HG03280 (cell line): ENCODE results near the gene AGRP.
"Not testable (repeated sequence)": the region's sequence is repeated elsewhere in the genome, so short reads cannot be mapped to it uniquely, and the experiment has no call there.

Source experiments
- ATAC-seq: cut with Tn5 transposase; IDR thresholded peaks from one replicate; pipeline ENCODE4 v1.9.1; 2021; ENCODE audit warnings: mild to moderate bottlenecking, moderate library complexity; ENCODE audit not compliant: unreplicated experiment

AGRP gene, protein sequence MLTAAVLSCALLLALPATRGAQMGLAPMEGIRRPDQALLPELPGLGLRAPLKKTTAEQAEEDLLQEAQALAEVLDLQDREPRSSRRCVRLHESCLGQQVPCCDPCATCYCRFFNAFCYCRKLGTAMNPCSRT

DNA sequence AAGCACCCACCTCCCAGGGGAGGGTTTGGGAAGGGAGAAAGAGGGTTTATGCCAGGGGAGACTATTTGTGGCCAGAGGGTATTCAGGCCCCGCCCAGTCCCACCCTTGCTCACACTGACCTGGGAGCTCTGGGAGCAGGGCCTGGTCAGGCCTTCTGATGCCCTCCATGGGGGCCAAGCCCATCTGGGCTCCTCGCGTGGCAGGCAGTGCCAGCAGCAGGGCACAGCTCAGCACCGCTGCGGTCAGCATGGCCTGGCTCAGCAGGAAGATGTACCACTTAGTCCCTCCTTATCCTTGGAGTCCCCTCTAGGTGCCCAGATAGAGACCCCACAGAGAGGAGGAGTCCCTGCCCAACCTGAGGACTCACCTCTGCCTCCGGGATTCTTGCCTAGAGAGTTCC is at the start of gene AGRP:
Gene AGRP (minus strand): TSS at position 398 of the 400 bp plus-strand sequence. CDS start 149 bp downstream, at position 249.
- ATAC-seq = no peak

DNA sequence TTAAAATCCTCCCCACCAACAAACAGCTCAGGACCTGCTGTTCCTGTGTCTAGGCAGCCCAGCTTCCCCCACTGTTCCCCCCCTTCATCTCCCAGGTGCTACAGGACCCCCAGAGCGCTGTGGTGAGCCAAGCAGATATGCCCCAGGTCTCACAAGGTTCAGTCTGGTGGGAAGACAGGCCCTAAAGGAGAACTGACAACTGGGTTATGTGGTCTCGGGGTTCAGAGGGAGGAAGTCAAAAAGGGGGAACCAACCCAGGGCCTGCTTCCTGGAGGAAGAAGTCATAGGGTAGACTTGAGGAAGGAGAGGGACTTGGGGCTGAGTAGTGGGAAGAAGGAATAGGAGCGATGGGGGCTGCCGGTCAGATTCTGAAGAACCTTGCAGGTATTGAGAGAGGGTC is 47.9 kb upstream of the AGRP start:
- no peak for ATAC-seq

DNA sequence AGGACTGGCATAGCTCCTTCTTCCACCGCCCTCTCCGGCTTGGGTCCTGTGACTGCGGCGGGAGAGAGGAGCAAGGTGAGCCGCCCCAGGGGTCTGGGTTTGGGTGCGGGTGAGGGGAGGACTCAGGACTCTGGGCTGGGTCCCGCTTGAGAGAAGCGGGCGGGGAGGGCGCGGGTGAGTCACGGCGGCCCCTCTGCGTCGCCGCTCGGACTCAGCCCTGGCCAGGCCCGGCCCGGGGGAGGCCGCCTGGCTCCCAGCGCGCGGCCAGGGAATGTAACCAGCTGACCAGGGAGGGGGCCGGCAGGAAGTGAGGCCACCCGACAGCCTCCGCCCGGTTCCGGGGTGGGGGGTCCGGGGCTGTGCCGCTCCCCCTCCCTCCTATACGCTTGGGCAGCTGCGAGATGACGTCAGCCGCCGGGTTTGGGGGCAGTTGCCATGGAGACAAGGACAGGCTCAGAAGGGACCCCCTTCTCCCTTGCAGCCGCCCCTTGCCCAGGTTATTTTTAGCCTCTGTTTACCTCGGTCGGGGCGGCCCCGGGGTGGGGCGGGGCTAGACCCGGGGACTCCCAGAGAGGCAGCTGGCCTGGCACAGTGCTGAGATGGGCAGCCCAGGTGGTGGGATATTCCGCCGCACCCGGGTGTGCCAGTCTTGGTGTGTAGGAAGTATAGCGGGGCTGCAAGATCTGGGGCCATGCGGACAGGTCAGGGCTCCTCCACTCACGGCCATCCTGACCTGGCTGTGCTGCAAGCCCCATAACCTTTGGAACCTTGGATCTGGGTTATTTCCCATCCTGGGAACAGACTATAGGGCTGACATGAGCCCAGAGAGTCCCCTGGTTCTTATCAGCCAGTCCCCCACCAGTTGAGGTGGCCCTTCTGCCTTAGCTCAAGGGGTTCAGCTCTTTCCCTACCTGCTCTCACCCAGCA is 46.9 kb upstream of the AGRP start:
- ATAC-seq = peak; percentile 36

DNA sequence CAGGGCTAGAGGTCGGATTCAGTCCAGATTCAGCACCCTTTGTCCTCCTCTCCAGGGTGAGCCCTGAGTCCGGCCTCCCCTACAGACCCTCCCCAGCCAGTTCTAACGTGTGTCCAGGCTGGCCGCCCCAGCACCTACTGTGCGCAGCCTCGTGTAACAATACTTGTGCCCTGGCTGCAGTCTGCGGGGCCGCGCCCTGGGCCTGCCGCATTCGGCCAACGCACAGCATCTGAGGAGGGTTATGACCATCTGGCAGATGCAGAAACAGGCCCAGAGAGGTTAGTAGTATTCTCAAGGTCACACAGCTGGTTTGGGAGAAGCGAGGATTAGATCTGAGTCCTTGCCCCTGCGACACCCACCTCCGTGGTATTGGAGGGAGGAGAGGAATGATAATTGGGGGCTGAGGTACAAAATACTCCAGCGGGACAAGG is 46.2 kb upstream of the AGRP start:
- ATAC-seq = no peak

DNA sequence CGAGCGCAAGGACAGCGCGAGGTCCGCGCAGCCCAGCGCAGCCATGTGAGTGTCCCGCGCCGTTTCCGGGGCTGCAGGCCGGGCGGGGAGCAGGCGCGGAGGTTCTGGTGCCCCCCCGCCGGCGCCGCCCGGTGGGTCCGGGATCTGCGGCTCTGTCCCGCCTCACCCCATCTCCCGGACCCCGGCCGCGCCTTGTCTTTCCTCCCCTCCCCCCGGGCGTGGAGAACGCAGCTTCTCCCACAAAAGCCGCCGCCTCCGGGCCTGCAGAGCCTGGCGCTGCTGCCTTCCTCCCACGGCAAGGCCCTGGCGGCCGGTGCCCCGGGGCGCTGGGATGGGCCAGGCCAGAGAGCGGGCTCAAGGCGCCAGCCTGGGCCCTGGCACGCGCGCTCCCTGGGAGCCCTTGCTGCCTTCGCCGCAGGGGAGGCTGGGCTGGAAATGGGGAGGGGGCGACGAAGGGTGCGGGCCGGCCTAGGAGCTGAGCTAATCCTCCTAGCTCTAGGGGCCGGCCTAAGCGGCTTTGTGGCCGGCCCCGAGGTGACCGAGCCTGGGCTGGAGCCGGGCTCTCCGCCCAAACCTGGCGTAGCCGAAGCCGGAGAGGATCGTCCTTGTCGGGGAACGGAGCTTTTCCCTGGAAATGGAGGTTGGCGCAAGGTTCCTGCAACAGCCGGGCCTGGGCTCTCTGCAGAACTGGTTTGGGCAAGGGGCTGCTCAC is 45.7 kb upstream of the AGRP start:
- ATAC-seq = no peak

DNA sequence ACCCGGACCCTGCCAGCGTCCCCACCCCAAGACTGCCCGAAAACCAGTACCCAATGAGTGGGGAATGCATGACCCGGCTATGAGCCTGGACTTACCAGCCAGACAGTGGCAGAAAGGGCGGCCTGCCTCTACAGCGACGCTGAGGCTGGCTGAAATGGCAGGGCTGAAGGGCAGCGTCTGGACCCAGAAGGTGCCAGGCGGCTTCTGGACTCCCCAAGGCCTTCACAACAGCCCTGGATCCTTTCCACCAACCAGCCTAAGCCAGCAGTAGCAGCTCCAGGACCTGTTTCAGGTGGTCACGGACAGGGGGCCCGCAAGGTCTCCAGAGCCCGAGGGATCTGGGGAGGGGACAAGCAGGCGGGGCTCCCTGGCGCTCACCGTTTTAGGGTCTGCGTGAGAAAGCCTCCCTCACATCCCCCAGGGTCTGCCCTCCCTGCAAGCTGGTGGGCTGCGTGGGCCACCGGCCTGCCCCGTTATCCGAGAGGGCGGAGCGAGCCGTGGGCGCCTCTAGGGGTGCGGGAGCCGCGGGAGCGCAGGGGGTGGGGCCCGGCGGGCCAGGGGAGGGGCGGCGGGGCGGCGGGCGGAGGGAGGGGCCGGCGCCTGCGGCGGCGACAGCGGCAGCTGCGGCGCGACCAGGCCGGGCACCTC is 45.0 kb upstream of the AGRP start, which contains the start of gene RIPOR1:
Gene RIPOR1 (plus strand): TSS at position 608 of the 648 bp plus-strand sequence. CDS start 9,618 bp downstream, outside the sequence.
- peak; percentile 40 for ATAC-seq

DNA sequence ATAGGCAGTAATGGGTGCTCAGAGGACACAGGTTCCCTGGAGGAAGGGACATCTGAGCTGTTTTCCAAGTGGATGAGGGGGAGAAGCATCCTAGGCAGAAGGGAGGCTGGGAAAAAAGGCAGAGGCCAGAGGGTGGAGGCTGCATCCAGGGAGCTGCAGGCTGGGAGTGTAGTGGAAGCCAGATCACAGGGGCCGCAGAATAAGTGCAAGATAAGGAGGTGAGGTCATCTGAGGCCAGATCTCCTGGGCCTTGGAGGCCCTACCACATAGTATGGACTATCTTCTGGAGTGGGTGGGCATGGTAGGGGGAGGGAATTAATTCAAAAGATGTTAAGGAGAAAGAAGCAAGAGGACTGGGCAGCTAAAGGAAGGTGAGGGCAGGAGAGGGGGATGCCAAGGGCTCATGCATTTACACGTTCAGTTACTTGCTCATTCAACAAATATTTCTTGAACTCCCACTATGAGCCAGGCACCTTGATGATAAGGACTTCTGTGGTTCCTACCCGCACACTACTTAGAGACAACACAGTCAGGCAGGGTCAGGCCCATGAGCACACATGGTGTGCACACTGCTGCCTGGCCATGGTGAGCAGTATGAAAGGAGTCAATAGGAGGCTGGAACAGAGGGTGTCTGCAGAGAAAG is 42.9 kb upstream of the AGRP start:
- no peak for ATAC-seq

DNA sequence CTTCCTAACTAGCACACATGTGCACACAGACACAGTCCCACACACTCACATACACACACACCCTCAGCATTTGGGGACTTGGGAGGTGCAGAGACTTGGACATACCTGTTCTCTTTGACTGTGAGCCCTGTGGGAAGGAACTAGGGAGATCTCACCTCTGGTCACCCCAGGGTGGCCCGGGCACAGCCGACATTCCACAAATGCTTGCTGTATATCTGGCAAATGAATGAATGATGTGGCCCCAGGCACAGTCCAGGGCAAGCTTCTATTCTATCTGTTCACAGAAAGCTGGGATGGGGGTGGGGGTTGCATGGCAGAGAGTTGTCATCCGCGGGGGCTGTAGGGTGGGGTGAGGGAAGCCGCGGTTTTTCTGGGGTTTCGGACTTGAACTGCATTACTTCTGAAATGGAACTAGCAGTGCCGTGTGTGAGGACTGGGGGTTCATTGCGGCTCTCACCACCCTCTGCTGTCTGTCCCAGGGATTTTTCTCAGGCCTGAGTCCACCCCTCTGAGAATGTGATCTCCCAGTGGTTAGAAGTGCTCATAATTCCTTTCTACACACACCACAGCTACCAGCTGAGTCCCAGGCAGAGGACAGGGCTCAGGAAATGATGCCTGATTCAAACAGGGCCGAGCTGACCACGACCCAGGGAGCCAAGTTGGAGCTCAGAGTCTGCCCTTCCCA is 42.0 kb upstream of the AGRP start:
- no peak for ATAC-seq

DNA sequence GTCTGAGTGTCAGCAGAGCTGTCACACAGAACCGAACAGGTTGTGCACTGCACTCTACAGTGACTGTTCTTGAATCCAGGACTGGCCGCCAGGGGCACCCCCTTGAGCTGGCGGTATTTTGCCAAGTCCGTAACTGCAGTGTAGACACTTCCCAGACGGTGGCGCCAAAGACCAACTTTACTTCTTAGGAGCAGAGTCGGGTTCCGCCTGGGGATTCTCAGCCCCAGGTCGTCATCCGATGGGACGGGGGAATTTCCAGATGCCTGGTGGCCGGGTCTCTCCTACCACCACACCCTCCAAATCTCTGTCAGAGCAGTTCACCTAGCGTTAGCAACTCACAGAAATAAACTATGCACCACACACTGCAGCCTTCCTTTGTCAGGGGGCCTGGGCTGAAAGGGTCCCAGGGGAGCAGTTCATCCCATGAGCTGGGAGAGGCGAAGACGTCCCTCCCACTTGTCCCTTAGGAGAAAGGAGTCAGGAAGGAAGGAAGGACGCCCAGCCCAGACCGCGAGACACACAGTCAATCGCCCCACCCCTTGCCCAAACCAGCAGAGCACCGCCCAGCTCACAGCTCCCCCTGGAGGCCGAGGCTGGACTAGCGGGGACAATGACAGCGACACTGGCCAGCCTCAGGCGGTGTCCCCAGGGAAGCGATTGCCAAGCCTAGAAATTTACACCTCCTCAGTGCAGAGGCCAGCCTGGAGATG is 37.9 kb upstream of the AGRP start:
- peak; percentile 77 for ATAC-seq

DNA sequence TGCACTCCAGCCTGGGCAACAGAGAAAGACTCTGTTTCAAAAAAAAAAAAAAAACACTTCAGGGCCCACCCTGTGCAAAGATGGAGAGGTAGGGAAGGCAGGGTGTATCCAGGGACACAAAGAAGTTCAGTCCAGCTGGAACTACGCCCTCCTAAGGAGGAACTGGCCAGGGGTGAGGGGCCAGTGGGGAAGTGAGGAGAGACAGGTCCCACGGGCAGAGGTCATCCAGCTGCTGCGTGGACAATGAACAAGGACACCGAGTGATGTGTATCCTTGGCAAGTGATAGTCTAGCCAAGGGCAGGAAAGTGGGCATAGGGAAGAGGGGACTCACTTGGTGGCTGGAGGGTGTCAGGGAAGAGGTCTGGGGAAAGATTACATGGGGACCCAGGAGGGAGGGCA is 35.9 kb upstream of the AGRP start:
- ATAC-seq = no peak

DNA sequence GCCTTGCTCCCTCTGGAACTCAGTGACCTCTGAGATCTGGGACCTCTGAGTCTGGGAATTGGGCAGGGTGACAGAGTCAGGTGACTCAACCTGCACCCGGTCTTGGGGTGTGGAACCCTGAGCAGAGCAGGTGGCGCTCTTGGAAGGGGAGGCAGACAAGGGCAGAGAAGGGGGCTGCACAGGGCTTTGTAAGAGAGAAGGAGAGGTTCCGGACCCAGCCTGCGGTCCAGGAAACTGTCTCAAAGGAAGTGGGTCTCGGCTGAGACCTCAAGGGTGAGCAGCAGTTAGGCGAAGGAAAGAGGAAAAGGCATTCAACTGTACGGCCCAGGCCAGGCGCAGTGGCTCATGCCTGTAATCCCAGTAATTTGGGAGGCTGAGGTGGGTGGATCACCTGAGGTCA is 35.3 kb upstream of the AGRP start:
- ATAC-seq = no peak

DNA sequence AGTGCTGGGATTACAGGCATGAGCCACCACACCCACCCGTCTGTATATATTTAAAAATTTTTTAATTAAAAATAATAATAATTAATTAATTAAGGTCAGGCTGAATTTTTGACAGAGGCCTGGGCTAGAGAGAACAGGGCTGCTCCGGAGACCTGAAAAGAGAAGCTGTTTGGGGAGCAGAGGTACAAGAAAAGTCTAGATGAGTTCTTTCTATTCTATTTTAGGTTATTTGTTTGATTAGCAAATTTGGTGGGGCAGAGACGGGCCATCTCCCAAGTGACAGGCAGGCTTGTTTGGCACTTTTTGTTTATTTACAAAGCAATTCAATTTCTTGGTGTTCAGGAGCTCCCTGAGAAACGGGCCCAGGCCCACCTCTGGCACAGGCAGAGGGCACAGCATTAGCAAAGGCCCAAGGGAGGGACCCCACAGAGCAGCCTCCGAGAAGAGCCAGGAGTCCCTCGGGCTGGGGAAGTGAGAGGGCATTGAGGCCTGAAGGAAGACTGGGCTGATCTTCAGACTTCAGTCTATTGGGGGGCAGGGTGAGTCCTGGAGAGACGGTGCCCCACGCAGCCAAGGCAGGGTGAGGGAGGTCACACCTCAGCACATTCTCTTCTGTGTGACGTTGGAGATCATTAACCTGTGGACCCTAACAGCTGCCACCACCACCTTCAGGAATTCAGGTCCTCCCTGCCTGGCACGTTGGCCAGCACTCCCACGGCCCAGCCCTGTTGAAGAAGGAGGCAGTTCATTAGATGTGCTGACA is 34.5 kb upstream of the AGRP start:
- no peak for ATAC-seq

DNA sequence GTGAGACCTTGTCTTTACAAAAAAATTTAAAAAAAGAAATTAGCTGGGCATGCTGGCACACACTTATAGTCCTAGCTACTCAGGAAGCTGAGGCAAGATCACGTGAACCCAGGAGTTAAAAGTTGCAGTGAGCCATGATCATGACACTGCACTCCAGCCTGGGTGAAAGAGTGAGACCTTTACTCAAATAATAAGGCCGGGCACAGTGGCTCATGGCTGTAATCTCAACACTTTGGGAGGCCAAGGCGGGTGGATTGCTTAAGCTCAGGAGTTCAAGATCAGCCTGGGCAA is 33.8 kb upstream of the AGRP start:
- ATAC-seq = no peak

DNA sequence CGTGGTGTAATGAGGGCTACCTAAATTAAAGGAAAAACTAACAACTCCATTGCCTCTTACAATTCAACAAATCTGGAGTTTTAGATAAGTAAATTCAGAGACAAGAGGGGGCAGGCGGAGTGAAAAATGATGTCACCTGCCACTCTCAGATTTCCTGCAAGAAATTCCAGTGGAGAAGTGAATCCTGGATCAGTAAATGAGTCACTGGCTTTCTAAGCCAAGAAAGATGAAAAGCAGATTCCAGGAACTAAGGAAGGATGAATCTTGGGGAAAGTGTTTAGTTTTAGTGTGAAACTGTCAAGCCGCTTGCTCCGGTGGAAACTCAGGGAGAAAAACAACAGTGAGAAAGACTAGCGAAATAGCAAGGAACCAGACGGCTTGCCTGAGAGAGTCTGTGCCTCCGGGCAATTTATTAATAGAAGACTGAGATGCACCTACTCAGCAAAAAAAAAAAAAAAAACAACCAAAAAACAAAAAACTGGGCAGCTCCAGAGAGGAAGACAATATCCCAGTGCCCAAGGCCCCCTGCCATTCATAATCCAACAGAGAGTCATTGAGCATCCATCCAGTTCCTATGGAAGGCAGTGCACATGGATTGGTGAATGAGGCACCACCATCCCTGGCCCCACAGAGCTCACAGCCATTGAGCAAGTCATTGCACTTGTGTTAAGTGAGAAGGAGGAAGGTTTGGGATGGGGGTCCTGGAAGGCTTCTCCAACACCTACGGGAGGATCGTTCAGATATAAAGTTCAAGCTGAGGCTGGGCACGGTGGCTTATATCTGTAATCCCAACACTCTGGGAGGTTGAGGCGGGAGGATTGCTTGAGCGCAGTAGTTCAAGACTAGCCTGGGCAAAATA is 33.2 kb upstream of the AGRP start:
- no peak for ATAC-seq

DNA sequence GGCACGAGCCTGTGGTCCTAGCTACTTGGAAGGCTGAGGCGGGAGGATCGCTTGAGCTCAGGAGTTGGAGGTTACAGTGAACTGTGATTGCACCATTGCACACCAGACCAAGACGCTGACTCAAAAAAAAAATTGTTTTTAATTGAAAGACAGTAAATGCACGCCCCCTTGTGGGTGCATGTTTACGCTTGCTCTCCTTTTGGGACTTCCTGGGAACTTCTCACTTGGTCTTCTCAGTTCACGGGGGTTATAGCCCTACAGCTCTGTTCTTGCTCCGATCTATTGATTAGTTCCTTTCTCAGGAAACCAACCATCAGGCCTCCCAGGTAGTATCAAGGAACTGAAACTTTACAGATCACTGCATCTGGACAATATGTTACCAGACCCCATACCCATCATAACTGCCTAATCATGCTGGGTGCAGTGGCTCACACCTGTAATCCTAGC is 31.1 kb upstream of the AGRP start:
- ATAC-seq = peak; percentile 39

DNA sequence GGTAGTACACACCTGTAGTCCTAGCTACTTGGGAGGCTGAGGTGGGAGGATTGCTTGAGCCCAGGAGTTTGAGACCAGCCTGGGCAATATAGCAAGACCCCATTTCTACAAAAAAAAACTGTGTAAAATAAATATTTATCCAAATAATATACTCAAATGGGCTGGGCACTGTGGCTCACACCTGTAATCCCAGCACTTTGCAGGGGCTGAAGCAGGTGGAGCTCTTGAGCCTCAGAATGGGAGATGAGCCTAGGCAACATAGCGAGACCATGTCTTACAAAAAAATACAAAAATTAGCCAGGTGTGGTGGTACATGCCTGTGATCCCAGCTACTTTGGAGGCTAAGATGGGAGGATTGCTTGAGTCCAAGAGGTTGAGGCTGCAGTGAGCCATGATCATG is 30.5 kb upstream of the AGRP start:
- not testable (repeated sequence) for ATAC-seq

DNA sequence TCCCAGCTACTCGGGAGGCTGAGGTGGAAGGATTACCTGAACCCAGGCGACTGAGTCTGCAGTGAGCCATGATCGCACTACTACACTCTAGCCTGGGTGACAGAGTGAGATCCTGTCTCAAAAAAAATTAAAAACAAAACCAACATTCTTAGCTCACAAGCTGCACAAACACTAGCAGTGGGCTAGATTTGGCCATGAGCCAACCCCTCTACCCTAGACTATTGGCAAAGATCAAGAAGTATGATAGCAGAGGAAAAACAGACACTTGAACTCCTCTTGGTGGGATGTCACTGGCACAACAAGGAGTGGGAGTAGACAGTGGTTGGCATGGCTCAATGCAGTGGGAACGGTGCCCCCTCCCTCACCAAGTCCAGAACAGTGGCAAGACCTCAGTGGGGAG is 25.7 kb upstream of the AGRP start:
- no peak for ATAC-seq

DNA sequence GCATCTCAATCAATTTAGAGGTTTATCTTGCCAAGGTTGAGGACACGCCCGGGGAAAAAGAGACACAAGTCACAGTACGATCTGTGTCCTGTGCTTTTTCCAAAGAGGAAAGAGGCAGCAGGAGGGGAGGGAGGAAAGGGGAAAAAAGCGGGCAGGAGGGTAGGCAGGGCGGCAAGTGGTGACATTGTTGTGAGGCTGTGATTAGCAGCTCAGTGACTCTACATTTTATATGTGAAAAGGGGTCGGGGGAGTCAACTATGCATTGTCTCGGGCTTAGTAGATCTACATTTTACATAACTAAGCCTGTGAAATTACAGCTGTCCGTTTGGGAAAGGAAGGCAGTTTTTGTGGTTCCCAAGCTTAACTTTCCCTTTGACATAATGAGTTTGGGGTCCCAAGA is 23.1 kb upstream of the AGRP start:
- ATAC-seq = no peak
